ENCODE measurements around the gene SYT12.

Gene SYT12

DNA sequence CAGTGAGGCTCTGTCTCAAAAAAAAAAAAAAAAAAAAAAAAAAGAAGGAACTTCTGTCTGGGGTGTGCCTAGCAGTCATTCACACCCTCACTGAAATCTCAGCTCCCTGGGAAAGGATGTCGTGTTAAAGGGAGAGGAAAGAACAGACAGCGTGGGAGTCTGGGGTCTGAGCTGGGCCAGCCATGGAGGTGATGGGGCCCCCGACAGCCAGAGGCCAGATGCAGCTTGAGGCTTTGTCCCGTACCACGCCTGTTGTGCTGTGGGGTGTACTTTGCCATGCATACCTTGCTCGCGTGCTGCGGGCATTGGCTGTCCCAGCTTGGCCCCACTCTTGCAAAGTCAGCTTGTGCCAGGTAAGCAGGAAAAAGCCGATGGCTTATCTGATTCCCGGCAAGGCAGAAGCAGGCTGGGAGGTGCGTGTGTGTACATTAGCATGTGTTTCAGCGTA is 4.6 kb downstream of the SYT12 start:
- Mint-ChIP-seq H3K4me3 (no peak overlapping the region), H3K36me3 (ENCODE audit: low read depth) (no peaks in the 10 kb centered on the region), H3K27me3 (ENCODE audit: low read depth) (peaks cover 62% of the 10 kb centered on the region), H3K4me1 (ENCODE audit: low read depth) (peaks cover 11% of the 10 kb centered on the region), H3K27ac (no peak overlapping the region), H3K9me3 (no peaks in the 10 kb centered on the region)
- no peak for DNase-seq (ENCODE audit: low spot score)

DNA sequence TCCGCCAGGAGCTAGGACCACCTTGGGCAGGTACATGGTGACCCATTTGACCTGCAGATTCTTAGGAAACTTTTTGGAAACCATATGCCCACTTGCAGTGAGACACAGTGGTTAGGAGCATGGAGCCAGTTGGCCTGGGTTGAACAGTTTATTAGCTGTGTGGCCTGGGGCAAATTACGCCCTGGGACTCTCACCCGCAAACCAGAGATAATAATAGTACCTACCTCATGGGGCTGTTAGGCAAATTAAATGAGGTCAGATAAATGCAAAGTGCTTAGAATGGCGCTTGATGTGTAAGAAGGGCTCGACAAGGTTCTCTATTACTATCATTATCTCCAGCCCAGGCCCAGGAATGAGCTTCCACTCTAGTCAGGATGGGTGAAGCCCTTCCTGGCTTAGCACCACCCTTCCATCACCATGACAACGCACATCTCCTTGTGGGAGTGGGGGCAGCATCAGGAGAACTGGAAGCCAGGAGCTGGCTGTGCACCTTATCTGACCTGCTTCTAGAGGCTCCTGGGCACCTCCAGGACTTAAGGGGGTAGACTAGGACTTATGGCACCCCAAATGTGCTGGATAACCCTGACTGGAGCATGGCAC is 5.1 kb downstream of the SYT12 start:
- peaks cover 11% of the 10 kb centered on the region for H3K4me1 Mint-ChIP-seq (ENCODE audit: low read depth)
- no peak for DNase-seq (ENCODE audit: low spot score)
- H3K27ac Mint-ChIP-seq, result no peak overlapping the region
- no peaks in the 10 kb centered on the region for H3K36me3 Mint-ChIP-seq (ENCODE audit: low read depth)
- H3K4me3 Mint-ChIP-seq, result no peak overlapping the region
- no peaks in the 10 kb centered on the region for H3K9me3 Mint-ChIP-seq
- H3K27me3 Mint-ChIP-seq (ENCODE audit: low read depth), result peaks cover 59% of the 10 kb centered on the region

DNA sequence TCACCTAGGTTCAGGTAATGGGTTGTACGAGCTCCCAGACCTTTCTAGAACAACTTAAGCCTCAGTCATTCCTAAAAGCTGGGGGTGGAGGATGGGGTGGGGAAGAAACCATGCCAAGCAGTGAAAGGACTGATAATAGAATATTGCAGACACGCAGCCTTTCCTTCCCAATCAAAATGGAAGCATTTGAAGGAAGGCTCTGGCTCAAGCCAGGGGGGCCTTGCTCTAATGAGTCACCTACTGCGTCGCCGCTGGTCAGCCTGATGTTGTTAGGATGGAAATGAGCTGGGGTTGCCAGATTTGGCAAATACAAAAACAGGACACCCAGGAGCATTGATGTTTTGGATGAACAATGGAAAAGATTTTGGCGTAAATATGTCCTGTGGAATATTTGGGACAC is 6.2 kb downstream of the SYT12 start:
- no peaks in the 10 kb centered on the region for H3K36me3 Mint-ChIP-seq (ENCODE audit: low read depth)
- no peak overlapping the region for H3K27ac Mint-ChIP-seq
- no peaks in the 10 kb centered on the region for H3K9me3 Mint-ChIP-seq
- H3K4me3 Mint-ChIP-seq, result no peak overlapping the region
- DNase-seq (ENCODE audit: low spot score), result no peak
- peaks cover 9% of the 10 kb centered on the region for H3K4me1 Mint-ChIP-seq (ENCODE audit: low read depth)
- peaks cover 53% of the 10 kb centered on the region for H3K27me3 Mint-ChIP-seq (ENCODE audit: low read depth)

DNA sequence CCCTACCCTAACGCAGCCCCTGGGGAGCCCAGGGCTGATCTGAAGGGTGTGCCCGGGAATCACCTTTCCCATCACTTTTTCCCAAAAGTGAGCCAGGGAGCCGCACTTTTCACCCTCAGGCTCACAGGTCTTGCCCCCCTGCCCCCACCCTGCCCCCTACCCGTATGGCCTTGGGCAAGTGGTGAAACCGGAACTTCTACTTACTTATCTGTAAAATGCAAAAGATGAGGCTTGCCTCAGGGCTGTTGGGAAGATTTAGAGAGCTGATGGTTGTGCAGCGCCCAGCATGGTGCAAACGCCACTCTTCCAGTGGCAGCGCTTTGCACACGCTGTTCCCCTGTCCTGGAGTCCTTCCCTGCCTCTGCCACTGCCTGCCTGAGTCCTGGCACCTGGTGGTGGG is 8.0 kb downstream of the SYT12 start:
- peaks cover 38% of the 10 kb centered on the region for H3K27me3 Mint-ChIP-seq (ENCODE audit: low read depth)

DNA sequence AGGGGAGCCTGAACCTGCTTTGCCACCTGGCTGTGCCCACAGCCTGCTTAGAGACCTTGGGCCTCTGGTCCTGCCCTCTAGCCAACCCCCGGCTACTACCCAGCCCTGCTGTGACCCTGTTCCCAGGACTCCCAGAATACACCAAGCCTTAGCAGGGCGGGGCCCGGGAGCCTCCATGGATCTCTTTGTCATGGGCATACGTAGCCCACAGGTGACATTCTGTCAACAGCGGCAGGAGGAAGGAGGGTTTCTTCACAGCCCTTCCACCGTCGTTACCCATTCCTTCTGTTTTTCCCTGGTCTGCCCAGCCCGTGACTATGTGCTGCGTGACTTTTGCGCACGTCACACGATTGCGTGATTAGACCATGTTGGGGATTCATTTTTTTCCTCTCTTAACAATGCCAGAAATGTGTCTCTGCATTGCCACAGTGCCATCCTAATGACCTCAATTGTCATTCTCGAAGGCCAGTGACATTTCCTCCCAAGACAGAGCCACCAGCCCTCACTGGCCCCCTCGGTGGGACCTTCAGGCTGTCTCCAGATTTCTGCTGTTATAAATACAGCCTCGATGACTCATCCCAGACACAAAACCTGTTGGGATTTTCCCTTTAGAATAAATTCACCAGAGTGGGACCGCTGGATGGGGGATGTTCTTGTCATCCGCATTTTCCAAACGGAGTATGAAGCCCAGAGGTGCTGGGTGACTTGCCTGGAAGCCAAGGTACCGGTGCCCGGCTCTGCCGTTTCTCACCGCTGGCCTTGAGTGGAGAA is 9.0 kb downstream of the SYT12 start:
- H3K4me1 Mint-ChIP-seq (ENCODE audit: low read depth), result no peaks in the 10 kb centered on the region
- no peak overlapping the region for H3K4me3 Mint-ChIP-seq
- H3K27me3 Mint-ChIP-seq (ENCODE audit: low read depth), result peaks cover 28% of the 10 kb centered on the region
- no peak for DNase-seq (ENCODE audit: low spot score)
- H3K36me3 Mint-ChIP-seq (ENCODE audit: low read depth), result no peaks in the 10 kb centered on the region
- no peak overlapping the region for H3K27ac Mint-ChIP-seq
- H3K9me3 Mint-ChIP-seq, result no peaks in the 10 kb centered on the region

More for the DNA sequence above, 8.0 kb downstream of the SYT12 start:
- Mint-ChIP-seq H3K9me3 (no peaks in the 10 kb centered on the region), H3K4me1 (ENCODE audit: low read depth) (no peaks in the 10 kb centered on the region), H3K36me3 (ENCODE audit: low read depth) (no peaks in the 10 kb centered on the region), H3K4me3 (no peak overlapping the region), H3K27ac (no peak overlapping the region)
- DNase-seq (ENCODE audit: low spot score), result no peak

DNA sequence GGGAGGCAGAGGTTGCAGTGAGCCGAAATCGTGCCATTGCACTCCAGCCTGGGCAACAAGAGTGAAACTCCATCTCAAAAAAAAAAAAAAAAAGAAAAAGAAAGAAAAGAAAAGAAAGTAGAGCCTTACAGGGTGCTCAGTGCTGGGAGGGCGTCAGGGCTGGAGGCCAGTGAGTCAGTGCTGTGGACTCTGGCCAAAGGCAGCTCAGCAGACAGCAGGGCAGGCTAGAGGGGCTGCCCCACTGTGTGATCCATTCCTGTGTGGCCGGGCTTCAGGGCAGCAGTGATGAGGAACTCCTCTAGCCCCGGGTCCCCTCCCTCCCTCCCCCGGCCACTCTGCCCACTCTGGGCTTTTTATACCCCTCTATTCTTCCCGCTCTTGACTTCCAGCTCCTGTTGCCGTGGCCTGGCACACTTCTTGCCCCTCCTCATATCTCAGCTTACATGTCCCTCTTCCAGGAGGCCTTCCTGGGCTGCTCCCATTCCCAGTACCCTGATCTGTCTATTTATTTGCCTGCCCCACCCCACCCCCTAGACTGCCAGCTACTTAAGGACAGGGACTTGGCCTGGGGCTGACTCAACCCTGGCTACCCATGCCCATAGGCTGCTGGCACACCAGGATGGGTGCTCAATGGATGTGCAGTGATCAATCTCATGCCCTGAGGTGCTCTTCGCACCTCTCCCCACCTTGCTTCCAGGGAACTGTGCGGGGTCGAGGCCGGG is 10.1 kb downstream of the SYT12 start:
- H3K27ac Mint-ChIP-seq, result no peak overlapping the region
- no peak overlapping the region for H3K4me3 Mint-ChIP-seq
- peaks cover 26% of the 10 kb centered on the region for H3K27me3 Mint-ChIP-seq (ENCODE audit: low read depth)
- H3K9me3 Mint-ChIP-seq, result no peaks in the 10 kb centered on the region
- DNase-seq (ENCODE audit: low spot score), result no peak
- no peaks in the 10 kb centered on the region for H3K36me3 Mint-ChIP-seq (ENCODE audit: low read depth)
- no peaks in the 10 kb centered on the region for H3K4me1 Mint-ChIP-seq (ENCODE audit: low read depth)

DNA sequence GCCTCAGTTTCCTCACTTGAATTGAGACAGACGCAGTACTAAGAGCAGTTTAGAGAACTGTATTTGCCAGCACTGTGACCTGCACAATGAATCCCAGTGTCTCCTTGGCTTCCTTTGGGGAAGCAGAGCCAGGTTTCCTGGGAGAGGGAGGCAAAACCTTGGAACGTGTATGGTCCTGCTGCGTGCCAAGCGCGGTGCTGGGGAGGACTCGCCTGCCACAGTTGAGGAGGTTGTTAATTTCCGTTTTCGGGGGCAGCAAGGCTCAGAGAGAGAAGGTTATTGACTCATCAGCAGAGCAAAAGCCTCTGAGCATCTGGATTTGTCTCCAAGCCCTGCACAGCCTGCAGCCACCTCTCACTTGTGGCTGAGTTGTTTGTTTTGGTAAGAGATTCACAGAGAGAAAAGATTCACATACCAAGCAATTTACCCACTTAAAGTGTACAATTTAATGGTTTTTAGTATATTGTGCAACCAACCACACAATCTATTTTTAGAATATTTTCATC is 10.8 kb downstream of the SYT12 start:
- Mint-ChIP-seq H3K9me3 (no peaks in the 10 kb centered on the region), H3K4me1 (ENCODE audit: low read depth) (no peaks in the 10 kb centered on the region), H3K27ac (no peak overlapping the region), H3K27me3 (ENCODE audit: low read depth) (peaks cover 25% of the 10 kb centered on the region), H3K36me3 (ENCODE audit: low read depth) (no peaks in the 10 kb centered on the region), H3K4me3 (no peak overlapping the region)
- no peak for DNase-seq (ENCODE audit: low spot score)

DNA sequence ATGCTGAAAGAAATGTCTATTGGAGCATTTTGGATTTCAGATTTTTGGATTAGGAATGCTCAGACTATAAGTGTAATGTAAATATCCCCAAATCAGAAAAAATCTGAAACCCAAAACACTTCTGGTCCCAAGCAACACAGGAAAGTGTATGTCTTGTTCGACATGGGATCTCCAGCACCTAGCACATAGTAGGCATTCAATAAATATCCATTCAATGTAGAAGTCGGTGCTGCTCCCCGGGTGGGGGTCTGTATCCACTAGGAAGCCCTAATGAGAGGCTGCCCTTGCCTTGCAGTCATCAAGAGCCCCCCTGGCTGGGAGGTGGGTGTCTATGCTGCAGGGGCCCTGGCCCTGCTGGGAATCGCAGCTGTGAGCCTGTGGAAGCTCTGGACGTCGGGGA is 11.4 kb downstream of the SYT12 start:
- Mint-ChIP-seq H3K9me3 (no peaks in the 10 kb centered on the region), H3K4me3 (no peak overlapping the region), H3K36me3 (ENCODE audit: low read depth) (no peaks in the 10 kb centered on the region), H3K4me1 (ENCODE audit: low read depth) (no peaks in the 10 kb centered on the region), H3K27ac (no peak overlapping the region), H3K27me3 (ENCODE audit: low read depth) (peaks cover 23% of the 10 kb centered on the region)
- DNase-seq (ENCODE audit: low spot score), result no peak

DNA sequence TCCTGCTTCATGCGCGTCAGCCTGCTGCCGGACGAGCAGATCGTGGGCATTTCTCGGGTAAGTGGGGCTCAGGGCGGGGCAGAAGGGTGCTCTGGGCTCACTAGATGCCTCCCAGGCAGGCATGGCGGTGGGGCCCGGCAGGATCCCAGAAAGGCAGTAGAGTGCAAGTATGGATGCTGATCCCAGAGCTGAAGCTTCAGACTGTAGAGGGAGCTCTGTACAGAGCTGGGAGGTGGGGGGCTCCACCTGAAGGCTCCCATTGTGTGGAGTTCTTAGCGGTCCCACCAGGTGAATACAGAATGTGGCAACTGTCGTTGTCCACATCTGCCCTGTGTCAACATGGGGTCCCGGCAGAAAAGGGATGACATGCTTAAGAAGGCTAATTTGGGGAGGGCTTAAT is 17.2 kb downstream of the SYT12 start:
- Mint-ChIP-seq H3K4me3 (no peak overlapping the region), H3K27me3 (ENCODE audit: low read depth) (peaks cover 6% of the 10 kb centered on the region), H3K9me3 (no peaks in the 10 kb centered on the region), H3K36me3 (ENCODE audit: low read depth) (no peaks in the 10 kb centered on the region), H3K4me1 (ENCODE audit: low read depth) (no peaks in the 10 kb centered on the region), H3K27ac (no peak overlapping the region)
- DNase-seq (ENCODE audit: low spot score), result no peak

DNA sequence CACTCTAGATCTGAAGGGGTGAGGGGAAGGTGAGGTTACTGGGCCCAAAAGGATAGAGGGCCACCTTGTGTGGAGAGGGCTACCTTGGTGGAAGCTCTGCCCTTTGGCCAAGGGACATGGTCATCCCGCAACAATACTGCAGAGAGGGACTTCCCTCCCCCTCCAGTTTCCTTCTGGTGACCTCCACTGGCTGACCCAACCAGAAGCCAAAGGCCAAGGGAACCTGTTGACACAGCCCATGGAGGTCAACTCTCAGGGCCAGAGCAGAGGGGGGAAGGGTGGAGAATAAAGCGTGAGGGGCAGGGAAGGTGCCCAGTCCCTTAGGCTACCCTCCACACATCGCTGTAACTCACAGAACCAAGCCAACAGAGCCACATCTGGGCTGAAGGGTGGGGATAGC is 18.7 kb downstream of the SYT12 start:
- DNase-seq (ENCODE audit: low spot score), result no peak
- H3K4me1 Mint-ChIP-seq (ENCODE audit: low read depth), result no peaks in the 10 kb centered on the region
- no peak overlapping the region for H3K4me3 Mint-ChIP-seq
- no peaks in the 10 kb centered on the region for H3K36me3 Mint-ChIP-seq (ENCODE audit: low read depth)
- H3K27me3 Mint-ChIP-seq (ENCODE audit: low read depth), result peaks cover 6% of the 10 kb centered on the region
- no peaks in the 10 kb centered on the region for H3K9me3 Mint-ChIP-seq
- no peak overlapping the region for H3K27ac Mint-ChIP-seq

DNA sequence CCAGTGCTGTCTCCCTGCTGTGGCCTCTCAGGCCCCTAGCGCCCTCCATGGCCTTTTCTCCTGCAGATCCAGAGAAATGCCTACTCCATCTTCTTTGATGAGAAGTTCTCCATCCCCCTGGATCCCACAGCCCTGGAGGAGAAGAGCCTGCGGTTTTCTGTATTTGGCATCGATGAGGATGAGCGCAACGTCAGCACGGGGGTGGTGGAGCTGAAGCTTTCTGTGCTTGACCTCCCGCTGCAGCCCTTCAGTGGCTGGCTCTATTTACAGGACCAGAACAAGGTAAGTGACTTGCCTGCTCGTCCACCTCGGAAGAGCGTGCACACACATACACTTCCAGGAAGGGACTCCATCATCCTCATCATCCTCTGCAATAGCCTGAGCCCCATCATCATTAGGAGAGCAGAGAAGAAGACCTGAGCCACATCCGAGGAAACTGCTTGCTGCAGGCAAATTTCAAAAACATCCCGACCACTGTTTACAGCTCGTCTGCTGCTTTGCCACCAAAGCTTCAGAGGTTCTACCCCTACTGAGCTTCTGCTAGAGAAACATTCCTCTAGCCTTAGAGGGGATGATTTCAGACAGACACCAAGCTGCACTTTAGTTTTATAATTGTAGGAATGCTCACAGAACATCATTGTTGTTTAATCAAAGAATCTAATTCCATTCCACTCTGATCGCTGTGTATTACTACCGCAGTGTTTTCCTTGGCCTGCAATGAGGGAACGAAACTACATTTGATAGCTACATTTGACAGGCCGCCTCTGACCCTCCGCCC is 20.8 kb downstream of the SYT12 start:
- Mint-ChIP-seq H3K9me3 (no peaks in the 10 kb centered on the region), H3K4me3 (no peak overlapping the region), H3K4me1 (ENCODE audit: low read depth) (no peaks in the 10 kb centered on the region), H3K27me3 (ENCODE audit: low read depth) (peaks cover 6% of the 10 kb centered on the region), H3K27ac (no peak overlapping the region), H3K36me3 (ENCODE audit: low read depth) (no peaks in the 10 kb centered on the region)
- DNase-seq (ENCODE audit: low spot score), result no peak

DNA sequence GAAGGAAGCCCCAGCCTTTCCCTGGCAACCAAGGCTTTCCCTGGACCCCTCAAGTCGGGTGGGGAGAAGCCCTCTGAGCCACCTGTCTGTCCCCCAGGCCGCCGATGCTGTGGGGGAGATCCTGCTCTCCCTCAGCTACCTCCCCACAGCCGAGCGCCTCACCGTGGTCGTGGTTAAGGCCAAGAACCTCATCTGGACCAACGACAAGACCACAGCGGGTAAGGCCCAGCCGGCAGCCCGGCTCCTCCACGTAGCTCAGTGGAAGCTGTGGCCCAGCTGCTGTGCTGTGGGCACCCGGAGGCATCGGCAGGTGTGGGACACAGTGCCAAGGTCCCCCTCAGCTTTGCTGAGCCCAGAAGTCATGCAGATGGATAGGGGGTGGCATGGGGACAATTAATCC is 21.6 kb downstream of the SYT12 start:
- H3K36me3 Mint-ChIP-seq (ENCODE audit: low read depth), result no peaks in the 10 kb centered on the region
- DNase-seq (ENCODE audit: low spot score), result no peak
- H3K27ac Mint-ChIP-seq, result no peak overlapping the region
- peaks cover 6% of the 10 kb centered on the region for H3K27me3 Mint-ChIP-seq (ENCODE audit: low read depth)
- H3K9me3 Mint-ChIP-seq, result no peaks in the 10 kb centered on the region
- no peaks in the 10 kb centered on the region for H3K4me1 Mint-ChIP-seq (ENCODE audit: low read depth)
- H3K4me3 Mint-ChIP-seq, result no peak overlapping the region

DNA sequence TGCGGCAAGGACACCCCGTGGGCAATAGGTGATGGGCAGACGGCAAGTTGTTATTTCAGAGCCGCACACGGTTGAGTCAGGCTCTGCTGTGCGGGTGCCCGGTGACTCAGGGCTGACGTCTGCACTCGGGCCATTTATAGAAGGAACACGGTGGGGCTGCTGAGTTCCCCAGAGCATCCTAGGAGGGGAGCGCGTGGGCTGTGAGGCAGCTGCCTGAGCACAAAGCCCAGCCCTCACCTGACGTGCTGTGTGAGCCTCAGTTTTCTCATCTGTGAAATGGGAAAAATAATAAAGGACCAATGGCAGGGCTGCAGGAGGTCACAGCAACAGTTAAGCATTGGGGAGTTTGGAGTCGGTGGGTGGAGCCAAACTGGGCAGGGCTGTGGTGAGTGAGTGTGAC is 22.4 kb downstream of the SYT12 start:
- no peak for DNase-seq (ENCODE audit: low spot score)
- no peak overlapping the region for H3K27ac Mint-ChIP-seq
- H3K4me1 Mint-ChIP-seq (ENCODE audit: low read depth), result no peaks in the 10 kb centered on the region
- no peaks in the 10 kb centered on the region for H3K36me3 Mint-ChIP-seq (ENCODE audit: low read depth)
- no peak overlapping the region for H3K4me3 Mint-ChIP-seq
- no peaks in the 10 kb centered on the region for H3K9me3 Mint-ChIP-seq
- H3K27me3 Mint-ChIP-seq (ENCODE audit: low read depth), result peaks cover 6% of the 10 kb centered on the region

Data from T-helper 2 cell treated with Interferon-gamma antibody and Interleukin-4, amounts not matched to agents 5 μg/mL and 100 μg/mL, for 36 hours (primary cell).